CD4-positive, alpha-beta T cell treated with Interleukin-17A for 4 hours (primary cell): ENCODE measurements around the gene DDHD1.
"Not testable (repeated sequence)": the region's sequence is repeated elsewhere in the genome, so short reads cannot be mapped to it uniquely, and the experiment has no call there.

Experiments
- DNase-seq: peaks from one replicate; pipeline ENCODE4 v3.0.0-alpha.2; 2020; ENCODE audit warnings: mixed read lengths

DDHD1 gene

DNA sequence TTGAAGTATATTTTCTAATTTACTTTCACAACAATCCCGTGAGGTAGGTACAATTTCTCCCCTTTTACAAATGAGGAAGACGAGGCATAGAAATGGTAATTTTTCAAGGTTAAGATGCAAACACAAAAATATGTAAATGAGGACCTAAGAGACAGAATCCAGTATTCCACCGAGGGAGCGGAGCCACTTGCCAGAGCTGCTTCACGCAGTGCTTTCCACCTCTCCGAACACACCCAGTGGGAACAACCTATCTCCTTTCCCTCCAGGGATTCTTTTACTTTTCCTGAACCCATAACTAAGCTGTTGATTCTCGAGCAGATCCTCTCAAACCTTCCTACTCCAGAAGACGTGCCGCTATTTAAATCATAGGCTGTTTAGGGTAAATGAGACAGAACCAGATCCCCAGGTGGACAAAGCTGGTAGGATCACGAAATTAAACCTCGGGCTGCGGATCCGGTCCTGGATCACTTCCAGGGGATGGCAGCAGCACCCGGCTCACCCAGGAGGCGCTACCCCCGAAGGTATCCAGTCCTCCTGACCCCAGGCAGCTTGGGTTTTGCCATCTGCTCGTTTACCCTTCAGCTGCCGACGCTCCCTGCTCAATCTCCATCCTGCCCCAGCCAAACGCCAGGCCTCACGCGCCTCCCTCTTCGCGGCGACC, 1.5 kb downstream of the DDHD1 start:
- DNase-seq = peak; percentile 53

DNA sequence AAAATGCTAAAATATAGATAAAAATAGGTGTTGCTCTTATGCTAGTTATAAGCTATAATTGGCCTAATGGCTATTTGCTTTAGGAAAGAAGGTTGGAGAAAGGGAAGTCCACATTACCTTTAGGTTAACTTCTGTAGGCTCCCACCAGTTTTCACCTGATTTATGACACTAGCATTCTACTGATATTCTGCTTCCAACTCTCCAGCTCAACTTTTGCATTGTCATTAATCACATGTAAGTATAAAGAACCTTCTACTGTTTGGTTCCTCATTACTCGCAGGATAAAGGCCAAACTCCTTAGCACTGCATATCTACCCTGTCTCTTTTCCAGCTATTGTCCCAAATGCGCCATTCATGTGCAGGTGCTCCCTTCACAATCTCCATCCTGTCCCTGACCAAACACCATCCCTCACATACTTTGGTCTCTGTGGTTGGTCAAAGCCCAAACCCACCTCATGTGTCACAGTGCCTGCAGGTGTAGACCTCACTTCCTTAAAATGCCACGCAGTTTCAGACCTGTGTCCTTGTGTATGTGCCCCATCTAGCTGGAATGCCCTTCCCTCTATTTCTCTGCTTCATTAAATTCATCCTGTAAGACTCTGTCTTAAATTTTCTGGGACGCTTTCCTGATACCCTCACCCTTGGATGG, 3.3 kb downstream of the DDHD1 start:
- no peak for DNase-seq

DNA sequence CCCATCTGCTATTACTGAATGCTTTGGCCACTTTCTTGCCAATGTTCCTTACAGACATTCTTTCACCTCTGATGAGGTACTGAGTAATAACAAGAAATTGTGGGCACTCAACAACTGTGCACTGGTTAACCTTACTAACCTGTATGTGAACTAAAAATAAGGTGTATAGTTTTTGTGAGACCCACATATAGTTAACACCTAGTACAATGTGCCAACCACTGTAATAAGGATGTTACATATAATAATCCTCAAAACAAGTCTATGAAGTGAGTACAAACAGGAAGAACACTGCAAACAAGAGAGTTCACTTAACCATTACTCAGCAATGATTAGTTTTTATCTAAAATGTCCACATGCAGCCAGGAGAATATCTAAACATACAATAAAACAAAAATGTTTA, 4.5 kb downstream of the DDHD1 start:
- no peak for DNase-seq

DNA sequence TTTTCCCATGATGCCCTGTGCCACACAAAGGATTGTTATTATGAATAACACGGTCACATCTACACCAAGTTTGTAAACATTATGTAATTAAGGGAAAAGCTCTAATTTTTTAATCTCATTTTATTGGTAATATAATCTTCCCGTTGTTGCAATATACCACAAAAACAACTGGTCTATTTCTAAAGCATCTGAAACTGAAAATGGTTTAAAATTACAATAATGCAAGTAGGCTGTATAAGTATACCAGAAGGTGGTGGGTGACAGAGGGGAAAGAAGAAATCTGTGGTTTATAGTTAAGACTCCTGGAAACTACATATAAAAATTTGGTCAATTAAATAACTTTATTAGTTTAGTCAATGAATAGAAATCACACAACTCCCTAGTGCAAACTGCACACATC, 5.2 kb downstream of the DDHD1 start:
- no peak for DNase-seq

DNA sequence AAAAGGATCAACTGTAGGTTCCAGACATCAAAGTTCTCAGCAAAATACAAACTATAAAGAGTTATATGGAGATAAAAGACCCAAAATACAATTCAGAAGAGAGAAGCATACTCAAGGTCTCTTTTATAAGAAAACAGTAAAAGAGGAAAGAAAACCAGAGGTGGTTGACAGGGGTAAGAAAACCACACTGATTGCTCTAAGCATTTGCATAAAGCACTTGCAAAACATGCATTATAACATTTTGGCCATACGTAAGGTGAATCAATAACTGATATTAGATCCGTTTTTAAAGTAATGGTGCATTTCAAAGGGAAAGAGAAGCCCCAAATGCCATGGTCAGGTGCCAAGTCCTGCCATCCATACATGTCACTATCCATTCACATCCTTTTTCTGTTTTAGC, 5.9 kb downstream of the DDHD1 start:
- DNase-seq = no peak

DNA sequence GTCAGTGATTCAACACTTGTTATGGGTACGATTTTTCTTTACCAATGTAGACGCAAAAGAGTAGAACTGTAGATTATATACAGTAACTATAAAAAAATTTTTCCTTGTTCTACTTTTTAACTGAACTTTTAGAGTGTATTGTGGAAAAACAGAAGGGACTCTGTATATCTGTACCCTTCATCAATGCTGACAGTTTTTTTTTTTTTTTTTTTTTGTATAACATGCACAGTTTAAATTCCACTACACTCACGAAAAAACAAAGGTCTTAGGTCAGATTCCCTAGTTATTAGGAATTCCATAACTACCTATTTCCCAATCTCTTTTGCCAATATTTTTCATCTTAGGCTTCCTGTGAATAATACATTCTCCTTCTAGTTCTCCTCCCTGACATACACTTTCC, 6.4 kb downstream of the DDHD1 start:
- no peak for DNase-seq

DNA sequence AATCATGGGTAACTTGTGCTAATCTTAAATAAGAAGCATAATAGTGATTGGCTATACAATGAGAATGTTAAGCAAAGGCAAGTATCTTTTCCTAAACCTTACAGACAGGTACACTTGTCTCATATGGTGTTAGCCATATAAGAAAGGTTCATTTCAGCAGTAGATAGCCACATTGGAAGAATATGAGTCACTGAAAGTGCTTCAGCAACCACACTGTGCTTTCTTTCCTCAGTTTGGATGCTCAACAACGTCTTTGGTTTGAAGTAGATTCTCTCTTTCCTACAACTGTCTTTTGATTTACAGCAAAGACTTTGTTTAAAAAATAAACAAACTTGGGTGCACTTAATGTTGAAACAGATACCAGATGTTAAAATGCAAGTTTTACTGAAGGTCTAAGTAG, 8.9 kb downstream of the DDHD1 start:
- no peak for DNase-seq

DNA sequence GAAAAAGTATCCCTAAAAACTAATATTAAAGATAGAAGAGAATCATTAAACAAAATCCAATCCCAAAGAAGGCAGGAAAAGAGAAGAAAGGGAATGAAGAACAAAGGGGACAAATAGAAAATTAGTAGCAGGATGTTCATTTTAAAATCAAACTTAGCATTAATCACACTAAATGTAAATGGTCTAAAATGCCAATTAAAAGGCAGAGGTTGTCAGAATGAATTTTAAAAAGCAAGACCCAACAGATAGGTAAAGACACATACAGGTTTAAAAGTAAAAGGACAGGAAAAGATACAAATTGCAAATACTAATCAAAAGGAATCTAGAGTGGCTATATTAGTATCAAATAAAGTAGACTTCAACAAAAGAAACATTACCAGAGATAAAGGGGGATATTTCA, 12.5 kb downstream of the DDHD1 start:
- DNase-seq = no peak

DNA sequence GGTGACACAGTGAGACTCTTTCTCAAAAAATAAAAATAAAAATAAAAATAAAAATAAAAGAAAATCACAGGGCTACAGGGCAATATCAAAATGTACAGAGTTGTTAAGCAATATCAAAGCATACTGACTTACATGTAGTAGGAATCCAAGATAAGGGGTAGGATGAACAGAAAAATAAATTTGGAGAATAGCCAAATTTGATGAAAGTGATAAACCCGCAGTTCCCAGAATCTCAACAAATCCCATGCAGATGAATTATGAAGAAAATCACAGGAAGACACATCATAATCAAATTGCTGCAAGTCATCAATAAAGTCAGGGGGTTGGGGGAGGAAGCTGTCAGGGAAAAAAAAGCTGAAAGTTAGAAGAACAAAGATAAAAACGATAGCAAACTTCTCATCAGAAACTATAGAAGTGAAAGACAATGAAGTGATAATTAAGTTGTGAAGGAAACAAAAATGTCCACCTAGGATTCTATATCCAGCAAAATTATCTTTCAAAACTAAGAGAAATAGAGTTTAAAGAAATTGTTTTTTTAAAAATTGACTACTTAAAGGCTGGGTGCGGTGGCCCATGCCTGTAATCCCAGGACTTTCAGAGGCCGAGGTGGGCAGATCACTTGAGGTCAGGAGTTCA, 15.4 kb downstream of the DDHD1 start:
- DNase-seq = no peak

DNA sequence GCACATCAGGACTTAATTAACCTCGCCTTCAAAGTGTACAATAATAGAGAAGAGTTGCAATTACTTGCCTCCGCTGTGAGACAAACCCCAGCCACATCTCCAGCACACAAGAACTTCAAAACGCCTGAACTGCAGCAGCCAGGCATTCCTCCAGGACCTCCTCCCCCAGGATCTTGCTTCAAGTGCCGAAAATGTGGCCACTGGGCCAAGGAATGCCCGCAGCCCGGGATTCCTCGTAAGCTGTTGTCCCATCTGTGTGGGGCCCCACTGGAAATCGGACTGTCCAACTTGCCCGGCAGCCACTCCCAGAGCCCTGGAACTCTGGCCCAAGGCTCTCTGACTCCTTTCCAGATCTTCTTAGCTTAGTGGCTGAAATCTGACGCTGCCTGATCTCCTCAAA, 22.6 kb downstream of the DDHD1 start:
- DNase-seq = not testable (repeated sequence)

DNA sequence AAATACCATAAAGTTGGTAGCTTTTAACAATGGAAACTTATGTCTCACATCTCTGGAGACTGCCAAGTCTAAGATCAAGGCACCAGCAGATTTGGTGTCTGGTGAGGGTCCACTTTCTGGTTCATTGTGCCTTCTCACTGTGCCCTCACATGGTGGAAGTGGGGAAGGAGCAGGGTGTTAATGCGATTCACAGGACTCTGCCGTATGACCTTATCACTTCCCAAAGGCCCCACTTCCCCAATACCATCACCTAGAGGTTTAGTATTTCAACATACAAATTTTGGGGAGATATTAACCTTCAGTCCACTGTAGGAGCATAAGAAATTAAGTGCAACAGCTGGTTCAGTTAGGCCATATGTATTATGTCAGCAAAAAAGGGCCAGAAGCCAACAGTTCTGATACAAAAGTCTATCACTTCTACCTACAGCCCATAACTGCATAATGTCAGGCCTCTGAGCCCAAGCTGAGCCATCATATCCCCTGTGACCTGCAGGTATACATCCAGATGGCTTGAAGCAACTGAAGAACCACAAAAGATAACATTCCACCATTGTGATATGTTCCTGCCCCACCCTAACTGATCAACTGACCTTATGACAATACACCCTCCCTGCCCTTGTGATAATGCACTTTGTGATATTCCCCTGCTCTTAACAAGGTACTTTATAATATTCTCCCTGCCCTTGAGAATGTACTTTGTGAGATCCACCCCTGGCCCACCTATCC, 24.7 kb downstream of the DDHD1 start:
- no peak for DNase-seq

DNA sequence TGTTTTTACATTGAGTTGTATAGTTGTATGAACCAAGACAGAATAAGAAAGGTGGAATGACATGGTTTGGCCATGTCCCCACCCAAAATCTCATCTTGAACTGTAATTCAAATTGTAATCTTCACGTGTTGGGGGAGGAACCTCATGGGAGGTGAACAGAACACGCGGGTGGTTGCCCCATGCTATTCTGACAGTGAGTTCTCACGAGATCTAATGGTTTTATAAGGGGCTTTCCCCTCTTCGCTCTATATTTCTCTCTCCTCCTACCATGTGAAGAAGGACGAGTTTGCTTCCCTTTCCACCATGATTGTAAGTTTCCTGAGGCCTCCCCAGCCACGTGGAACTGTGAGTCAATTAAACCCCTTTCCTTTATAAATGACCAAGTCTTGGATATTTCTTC, 25.3 kb downstream of the DDHD1 start:
- no peak for DNase-seq

DNA sequence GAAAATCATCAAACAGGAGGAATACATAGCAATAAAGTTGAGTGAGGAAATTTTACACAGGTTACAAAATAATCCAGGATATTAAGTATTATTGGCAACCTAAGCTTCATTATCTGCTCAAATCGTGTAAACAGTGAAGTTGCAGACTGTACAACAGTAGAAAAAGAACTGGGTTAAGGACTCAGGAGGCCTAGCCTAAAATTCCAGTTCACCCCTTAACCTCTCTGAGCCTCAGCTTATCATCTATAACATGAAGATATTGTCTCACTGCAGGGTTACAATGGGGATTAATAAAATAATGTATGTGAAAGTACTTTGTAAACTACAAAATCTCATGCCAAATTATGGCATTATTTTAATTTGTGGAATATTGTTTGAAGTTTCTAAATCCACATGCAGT, 26.0 kb downstream of the DDHD1 start:
- DNase-seq = no peak

DNA sequence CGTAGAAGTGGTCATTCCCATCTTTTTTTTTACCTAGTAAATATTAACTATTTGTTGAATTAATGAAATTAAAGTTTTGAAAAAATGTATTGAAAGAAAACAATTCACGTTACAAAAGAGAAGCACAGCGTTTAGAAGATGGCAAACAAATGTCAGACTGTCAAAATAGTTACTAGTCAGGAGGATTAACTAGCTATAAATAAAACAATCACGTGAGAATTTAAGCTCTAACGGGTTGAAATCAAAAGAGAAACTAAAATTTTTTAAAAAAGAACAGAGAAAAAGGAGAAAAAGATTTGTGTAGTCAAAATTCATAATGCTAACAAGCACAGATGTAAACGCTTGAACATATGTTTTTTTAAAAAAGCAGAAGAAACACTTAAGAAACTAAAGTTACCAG, 26.4 kb downstream of the DDHD1 start:
- DNase-seq = no peak

DNA sequence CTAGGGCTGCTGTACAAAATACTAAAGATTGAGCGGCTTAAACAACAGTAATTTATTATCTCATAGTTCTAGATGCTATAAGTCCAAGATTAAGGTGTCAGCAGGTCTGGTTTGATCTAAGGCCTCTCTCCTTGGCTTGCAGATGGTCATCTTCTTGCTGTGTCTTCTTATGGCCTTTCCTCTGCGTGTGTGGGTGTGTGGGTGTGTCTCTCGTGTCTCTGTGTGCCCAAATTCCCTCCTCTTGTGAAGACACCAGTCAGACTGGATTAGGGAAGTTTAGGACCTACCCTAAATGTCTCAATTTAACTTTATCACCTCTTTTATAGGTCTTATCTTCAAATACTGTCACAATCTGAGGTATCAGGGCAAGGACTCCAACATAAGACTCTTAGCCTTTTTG, 28.3 kb downstream of the DDHD1 start:
- DNase-seq = no peak

DNA sequence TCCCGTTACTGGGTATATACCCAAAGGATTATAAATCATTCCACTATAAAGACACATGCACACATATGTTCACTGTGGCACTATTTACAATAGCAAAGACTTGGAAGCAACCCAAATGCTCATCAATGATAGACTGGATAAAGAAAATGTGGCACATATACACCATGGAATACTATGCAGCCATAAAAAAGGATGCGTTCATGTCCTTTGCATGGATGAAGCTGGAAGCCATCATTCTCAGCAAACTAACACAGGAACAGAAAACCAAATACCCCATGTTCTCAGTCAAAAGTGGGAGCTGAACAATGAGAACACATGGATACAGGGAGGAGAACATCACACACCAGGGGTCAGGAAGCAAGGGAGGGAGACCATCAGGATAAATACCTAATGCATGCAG, 31.7 kb downstream of the DDHD1 start:
- DNase-seq = not testable (repeated sequence)

DNA sequence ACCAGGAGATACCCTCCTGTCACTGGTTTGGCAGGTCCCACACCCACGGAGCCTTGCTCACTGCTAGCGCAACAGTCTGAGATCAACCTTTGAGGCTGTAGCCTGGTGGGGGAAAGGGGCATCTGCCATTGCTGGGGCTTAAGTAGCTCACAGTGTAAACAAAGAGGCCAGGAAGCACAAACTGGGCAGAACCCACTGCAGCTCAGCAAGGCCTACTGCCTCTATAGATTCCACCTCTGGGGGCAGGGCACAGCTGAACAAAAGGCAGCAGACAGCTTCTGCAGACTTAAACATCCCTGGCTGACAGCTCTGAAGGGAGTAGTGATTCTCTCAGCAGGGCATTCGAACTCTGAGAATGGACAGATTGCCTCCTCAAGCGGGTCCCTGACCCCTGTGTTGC, 35.6 kb downstream of the DDHD1 start:
- not testable (repeated sequence) for DNase-seq

DNA sequence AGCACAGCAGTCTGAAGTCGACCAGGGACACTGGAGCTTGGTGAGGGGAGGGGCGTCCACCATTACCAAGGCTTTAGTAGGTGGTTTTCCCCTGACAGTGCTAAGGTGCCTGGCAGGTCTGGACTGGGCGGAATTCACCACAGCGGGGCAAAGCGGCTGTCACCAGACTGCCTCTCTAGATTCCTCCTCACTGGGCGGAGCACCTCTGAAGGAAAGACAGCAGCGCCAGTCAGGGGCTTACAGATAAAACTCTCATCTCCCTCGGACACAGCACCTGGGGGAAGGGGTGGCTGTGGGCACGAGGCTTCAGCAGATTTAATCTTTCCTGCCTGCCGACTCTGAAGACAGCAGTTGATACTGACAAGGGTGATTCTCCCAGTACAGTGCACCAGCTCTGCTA, 39.1 kb downstream of the DDHD1 start:
- no peak for DNase-seq

DNA sequence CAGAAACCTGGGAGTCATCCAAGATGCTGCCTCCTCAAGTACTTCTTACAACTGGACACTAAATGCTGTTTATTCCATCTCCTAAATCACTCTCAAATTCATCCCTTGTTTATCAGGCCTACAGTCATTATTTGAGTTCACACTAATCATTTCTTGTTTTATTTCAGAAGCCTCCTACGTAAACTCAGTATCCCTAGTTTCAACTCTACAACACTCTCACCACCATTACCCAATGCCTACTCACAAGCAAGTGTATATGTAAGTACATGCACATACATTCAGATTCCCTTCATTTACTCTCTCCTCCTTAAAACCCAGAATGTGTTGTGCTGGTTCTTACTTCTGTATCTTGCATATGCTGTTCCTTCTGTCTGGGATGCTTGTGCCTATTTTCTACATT, 43.0 kb downstream of the DDHD1 start:
- DNase-seq = no peak

DNA sequence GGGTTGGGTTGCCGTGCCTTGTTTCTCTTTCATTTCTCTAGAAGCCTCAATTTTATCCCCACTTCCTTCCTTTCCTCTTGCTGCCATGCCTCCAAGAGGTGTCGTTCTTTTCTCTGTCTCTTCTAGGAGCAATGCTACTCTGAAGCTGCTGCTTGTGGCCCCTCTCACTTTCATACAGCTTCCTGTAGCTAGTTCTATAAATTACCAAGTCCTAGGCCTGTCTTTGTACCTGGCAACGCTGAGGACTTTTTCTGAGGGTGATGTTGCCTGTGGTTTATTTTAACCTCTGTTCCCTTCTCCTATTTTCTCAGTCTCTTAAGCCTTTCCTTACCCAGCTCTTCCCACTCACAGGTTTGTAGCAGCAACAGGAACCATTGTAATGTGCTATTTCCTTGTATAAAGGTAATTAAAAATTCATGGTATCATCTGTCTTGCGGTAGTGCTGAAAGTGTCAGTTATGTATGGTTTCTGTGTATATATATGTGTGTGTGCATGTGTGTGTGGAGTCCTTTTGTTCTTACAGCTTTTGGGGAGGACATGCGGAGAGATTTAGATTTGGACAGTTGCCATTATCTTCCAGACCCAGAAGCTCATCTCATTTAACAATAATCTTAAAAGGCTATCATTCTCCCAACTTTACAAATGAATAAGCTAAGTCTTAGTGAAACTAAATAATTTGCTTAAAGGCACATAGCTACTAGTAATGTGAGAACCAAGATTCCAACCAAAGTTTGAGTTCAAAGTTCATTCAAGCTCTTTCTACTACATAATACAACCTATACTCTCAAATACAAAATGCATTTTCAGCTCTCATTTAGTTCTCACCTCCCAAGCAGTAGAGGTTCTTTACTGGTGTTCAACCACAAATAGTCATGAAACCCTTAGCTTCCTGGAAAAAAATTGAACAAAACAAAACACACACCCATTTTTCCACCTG, 43.8 kb downstream of the DDHD1 start:
- peak; percentile 64 for DNase-seq

DNA sequence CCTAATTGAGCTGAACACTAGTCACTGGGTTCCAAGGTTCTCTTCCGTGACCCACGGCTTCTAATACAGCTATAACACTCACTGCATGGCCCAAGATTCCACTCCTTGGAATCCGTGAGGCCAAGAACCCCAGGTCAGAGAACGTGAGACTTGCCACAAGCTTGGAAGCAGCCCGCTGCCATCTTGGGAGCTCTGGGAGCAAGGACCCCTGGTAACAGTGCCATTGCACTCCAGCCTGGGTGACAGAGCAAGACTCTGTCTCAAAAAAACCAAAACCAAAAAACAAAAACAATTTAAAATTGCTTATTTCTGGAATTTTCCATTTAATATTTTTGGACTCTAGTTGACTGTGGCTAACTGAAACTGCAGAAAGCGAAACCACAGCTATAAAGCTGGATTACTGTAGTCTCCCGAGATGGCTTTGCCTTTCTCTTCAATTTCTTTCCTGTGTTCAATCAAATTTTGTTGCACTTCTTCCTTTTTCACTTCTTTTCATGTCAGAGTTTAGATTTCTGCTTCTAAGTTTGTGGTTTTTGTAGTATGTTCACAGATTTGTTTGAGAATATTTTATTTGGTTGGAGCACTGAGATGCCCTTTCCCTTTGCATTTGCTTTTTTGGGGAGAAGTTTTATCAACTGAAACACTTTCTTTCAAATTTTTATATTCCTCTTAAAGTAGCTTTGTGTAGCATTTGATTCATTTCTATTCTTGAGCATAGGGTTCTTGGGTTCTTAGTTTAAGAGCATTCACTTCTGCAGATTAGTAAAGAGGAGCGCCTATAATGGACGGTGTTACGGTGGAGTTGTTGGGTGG, 44.6 kb downstream of the DDHD1 start:
- DNase-seq = no peak

DNA sequence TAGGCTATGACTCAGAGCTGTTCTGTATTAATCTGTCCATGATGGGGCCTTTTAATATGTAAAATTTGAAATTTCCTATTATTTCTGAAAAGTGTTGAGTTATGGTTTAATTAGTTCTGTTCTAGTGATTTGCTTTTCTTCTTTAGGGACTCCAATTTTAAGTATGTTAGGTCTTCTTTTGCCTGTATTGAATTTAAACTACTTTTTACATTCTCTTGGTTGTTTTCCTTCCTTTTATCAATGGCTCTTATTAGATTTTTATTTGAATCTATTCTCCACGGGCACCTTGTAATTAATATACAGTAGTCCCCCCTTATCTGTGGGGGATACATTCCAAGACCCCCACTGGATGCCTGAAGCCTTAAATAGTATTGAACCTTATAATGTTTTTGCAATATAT, 46.4 kb downstream of the DDHD1 start:
- DNase-seq = no peak
